SK-N-SH treated with all-trans-retinoic acid at 6 μM for 48 hours (cell line): Measurements from ENCODE around the gene KCNT2.

Experiments used
- ATAC-seq: fragments of 200-7000 bp; cut with Tn5 transposase; 3 replicates; pipeline ENCODE4 v1.9.1; 2020; ENCODE audit warnings: mild to moderate bottlenecking, moderate library complexity
- BACH2 ChIP-seq: fragments of 250-450 bp; sonication (Bioruptor Pico); IDR thresholded peaks from 2 replicates; pipeline ENCODE4 v1.9.0; 2021; ENCODE audit warnings: mild to moderate bottlenecking, borderline replicate concordance
- CSDC2 ChIP-seq: fragments of 250-450 bp; sonication (Bioruptor Pico); IDR thresholded peaks from 2 replicates; pipeline ENCODE4 v1.5.0; 2020; ENCODE audit warnings: mild to moderate bottlenecking, moderate library complexity
- ESRRG ChIP-seq: fragments of 250-450 bp; sonication (Bioruptor Pico); IDR thresholded peaks from 2 replicates; pipeline ENCODE4 v1.6.1; 2021; ENCODE audit warnings: mild to moderate bottlenecking
- GLIS3 ChIP-seq: fragments of 250-450 bp; sonication (Bioruptor Pico); IDR thresholded peaks from 2 replicates; pipeline ENCODE4 v1.5.0; 2020; ENCODE audit warnings: mild to moderate bottlenecking, moderate library complexity
- ISL1 ChIP-seq: fragments of 250-450 bp; sonication (Bioruptor Pico); IDR thresholded peaks from 2 replicates; pipeline ENCODE4 v2.1.2; 2022; ENCODE audit warnings: mild to moderate bottlenecking, moderate library complexity
- OSR1 ChIP-seq: fragments of 250-450 bp; sonication (Bioruptor Pico); IDR thresholded peaks from 2 replicates; pipeline ENCODE4 v1.8.0; 2022; ENCODE audit warnings: moderate library complexity, mild to moderate bottlenecking, inconsistent platforms
- PPARA ChIP-seq: fragments of 250-450 bp; sonication (Bioruptor Pico); IDR thresholded peaks from 2 replicates; pipeline ENCODE4 v1.5.0; 2020; ENCODE audit warnings: mild to moderate bottlenecking, borderline replicate concordance
- RARB ChIP-seq: fragments of 250-450 bp; sonication (Bioruptor Pico); IDR thresholded peaks from 2 replicates; pipeline ENCODE4 v1.8.0; 2021; ENCODE audit warnings: mild to moderate bottlenecking, moderate library complexity
- SNAI2 ChIP-seq: fragments of 250-450 bp; sonication (Bioruptor Pico); IDR thresholded peaks from 2 replicates; pipeline ENCODE4 v1.5.0; 2020; ENCODE audit warnings: mild to moderate bottlenecking, moderate library complexity
- TCF4 ChIP-seq: fragments of 250-450 bp; sonication (Bioruptor Pico); IDR thresholded peaks from 2 replicates; pipeline ENCODE4 v1.8.0; 2021; ENCODE audit warnings: mild to moderate bottlenecking, moderate library complexity, borderline replicate concordance
- TOX ChIP-seq: fragments of 250-450 bp; sonication (Bioruptor Pico); IDR thresholded peaks from 2 replicates; pipeline ENCODE4 v1.8.0; 2021; ENCODE audit warnings: mild to moderate bottlenecking, moderate library complexity, borderline replicate concordance
- ZC3H10 ChIP-seq: fragments of 250-450 bp; sonication (Bioruptor Pico); IDR thresholded peaks from 2 replicates; pipeline ENCODE4 v1.5.1; 2021; ENCODE audit warnings: mild to moderate bottlenecking, moderate library complexity
- ZFP3 ChIP-seq: fragments of 250-450 bp; sonication (Bioruptor Pico); IDR thresholded peaks from 2 replicates; pipeline ENCODE4 v1.5.0; 2020; ENCODE audit warnings: mild to moderate bottlenecking, moderate library complexity
- ZNF565 ChIP-seq: fragments of 450-650 bp; formaldehyde crosslinking; conservative IDR thresholded peaks from 2 replicates; pipeline ENCODE4 v1.5.0; 2020; ENCODE audit warnings: low read depth, mild to moderate bottlenecking, moderate library complexity
- ZNF70 ChIP-seq: fragments of 450-650 bp; formaldehyde crosslinking; IDR thresholded peaks from 2 replicates; pipeline ENCODE4 v1.5.0; 2020; ENCODE audit warnings: mild to moderate bottlenecking, moderate library complexity
- ZNF8 ChIP-seq: fragments of 450-650 bp; formaldehyde crosslinking; IDR thresholded peaks from 2 replicates; pipeline ENCODE4 v1.5.0; 2020; ENCODE audit warnings: mild to moderate bottlenecking, moderate library complexity
- TF ChIP-seq, protein P1 (sequence below): fragments of 250-450 bp; sonication (Bioruptor Pico); IDR thresholded peaks from 2 replicates; pipeline ENCODE4 v1.8.0; 2021; ENCODE audit warnings: low read depth, mild to moderate bottlenecking, moderate library complexity, borderline replicate concordance
- TF ChIP-seq, protein P2 (sequence below): fragments of 250-450 bp; sonication (Bioruptor Pico); IDR thresholded peaks from 2 replicates; pipeline ENCODE4 v1.8.0; 2020; ENCODE audit warnings: mild to moderate bottlenecking, moderate library complexity, borderline replicate concordance
- TF ChIP-seq, protein P3 (sequence below): fragments of 250-450 bp; sonication (Bioruptor Pico); IDR thresholded peaks from 2 replicates; pipeline ENCODE4 v1.5.1; 2021; ENCODE audit warnings: mild to moderate bottlenecking, moderate library complexity
- TF ChIP-seq, protein P4 (sequence below): fragments of 250-450 bp; sonication (Bioruptor Pico); IDR thresholded peaks from 2 replicates; pipeline ENCODE4 v1.5.0; 2020; ENCODE audit warnings: mild to moderate bottlenecking, moderate library complexity
- TF ChIP-seq, protein P5 (sequence below): fragments of 250-450 bp; sonication (Bioruptor Pico); IDR thresholded peaks from 2 replicates; pipeline ENCODE4 v1.5.1; 2020; ENCODE audit warnings: low read depth, mild to moderate bottlenecking, moderate library complexity

KCNT2 gene

DNA sequence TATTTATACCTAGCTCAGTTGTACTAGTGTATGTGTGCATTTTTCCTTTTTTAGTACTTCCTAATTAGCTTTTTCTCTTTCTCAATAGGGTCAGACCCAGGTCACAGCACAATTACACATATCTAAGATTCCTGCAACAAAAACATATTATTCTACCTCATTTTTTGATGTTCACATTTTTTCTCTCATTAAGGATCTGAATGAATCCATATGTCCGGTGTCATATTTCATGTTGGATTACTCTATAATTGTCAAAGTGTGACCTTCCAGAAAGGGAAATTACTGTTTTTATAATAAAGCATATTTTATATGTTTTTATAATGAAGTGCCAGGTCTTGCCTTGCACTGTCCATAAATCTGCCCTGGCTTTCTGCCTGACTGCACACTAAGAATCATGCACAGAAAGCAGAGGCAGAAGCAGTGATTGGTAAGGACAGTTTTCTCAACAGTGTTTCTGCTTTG is 143.7 kb downstream of the KCNT2 start:
- TF ChIP-seq, protein P1, sequence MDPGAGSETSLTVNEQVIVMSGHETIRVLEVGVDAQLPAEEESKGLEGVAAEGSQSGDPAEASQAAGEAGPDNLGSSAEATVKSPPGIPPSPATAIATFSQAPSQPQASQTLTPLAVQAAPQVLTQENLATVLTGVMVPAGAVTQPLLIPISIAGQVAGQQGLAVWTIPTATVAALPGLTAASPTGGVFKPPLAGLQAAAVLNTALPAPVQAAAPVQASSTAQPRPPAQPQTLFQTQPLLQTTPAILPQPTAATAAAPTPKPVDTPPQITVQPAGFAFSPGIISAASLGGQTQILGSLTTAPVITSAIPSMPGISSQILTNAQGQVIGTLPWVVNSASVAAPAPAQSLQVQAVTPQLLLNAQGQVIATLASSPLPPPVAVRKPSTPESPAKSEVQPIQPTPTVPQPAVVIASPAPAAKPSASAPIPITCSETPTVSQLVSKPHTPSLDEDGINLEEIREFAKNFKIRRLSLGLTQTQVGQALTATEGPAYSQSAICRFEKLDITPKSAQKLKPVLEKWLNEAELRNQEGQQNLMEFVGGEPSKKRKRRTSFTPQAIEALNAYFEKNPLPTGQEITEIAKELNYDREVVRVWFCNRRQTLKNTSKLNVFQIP (CRISPR knock-in tag) = peak; percentile 63
- TF ChIP-seq CSDC2 (CRISPR knock-in tag) (no peak), BACH2 (no peak), ZFP3 (CRISPR knock-in tag) (no peak), TOX (peak; percentile 67; the same call in 1 of the 2 replicates), ZC3H10 (CRISPR knock-in tag) (peak; percentile 70), OSR1 (CRISPR knock-in tag) (no peak), ZNF8 (CRISPR knock-in tag) (no peak; the same call in 1 of the 2 replicates), ISL1 (CRISPR knock-in tag) (peak; percentile 94), ZNF565 (CRISPR knock-in tag) (no peak)
- TF ChIP-seq, protein P2, sequence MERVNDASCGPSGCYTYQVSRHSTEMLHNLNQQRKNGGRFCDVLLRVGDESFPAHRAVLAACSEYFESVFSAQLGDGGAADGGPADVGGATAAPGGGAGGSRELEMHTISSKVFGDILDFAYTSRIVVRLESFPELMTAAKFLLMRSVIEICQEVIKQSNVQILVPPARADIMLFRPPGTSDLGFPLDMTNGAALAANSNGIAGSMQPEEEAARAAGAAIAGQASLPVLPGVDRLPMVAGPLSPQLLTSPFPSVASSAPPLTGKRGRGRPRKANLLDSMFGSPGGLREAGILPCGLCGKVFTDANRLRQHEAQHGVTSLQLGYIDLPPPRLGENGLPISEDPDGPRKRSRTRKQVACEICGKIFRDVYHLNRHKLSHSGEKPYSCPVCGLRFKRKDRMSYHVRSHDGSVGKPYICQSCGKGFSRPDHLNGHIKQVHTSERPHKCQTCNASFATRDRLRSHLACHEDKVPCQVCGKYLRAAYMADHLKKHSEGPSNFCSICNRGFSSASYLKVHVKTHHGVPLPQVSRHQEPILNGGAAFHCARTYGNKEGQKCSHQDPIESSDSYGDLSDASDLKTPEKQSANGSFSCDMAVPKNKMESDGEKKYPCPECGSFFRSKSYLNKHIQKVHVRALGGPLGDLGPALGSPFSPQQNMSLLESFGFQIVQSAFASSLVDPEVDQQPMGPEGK = peak; percentile 81; the same call in 1 of the 2 replicates
- peak; percentile 95 for ATAC-seq

DNA sequence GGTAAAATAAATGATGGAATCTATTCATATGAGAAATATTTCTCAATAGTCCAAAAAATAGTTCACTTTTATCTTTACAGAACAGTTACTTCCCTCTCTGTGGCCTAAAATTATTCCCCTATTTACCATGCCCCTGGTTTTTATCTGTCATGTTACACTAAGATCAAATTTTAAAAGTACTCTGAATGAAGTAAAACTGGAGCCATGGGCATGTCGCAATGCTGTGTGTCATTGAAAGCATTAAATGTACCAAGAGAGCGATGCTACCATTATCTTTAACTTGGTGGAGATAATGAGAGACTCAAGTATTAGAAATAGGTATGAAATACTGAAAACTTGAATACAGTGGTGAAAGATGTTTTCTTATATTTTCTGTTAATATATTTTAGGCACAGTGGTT is 146.2 kb downstream of the KCNT2 start:
- ATAC-seq = no peak
- TF ChIP-seq, protein P3, sequence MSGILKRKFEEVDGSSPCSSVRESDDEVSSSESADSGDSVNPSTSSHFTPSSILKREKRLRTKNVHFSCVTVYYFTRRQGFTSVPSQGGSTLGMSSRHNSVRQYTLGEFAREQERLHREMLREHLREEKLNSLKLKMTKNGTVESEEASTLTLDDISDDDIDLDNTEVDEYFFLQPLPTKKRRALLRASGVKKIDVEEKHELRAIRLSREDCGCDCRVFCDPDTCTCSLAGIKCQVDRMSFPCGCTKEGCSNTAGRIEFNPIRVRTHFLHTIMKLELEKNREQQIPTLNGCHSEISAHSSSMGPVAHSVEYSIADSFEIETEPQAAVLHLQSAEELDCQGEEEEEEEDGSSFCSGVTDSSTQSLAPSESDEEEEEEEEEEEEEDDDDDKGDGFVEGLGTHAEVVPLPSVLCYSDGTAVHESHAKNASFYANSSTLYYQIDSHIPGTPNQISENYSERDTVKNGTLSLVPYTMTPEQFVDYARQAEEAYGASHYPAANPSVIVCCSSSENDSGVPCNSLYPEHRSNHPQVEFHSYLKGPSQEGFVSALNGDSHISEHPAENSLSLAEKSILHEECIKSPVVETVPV (CRISPR knock-in tag) = no peak
- no peak for TF ChIP-seq SNAI2 (CRISPR knock-in tag)
- TF ChIP-seq, protein P4, sequence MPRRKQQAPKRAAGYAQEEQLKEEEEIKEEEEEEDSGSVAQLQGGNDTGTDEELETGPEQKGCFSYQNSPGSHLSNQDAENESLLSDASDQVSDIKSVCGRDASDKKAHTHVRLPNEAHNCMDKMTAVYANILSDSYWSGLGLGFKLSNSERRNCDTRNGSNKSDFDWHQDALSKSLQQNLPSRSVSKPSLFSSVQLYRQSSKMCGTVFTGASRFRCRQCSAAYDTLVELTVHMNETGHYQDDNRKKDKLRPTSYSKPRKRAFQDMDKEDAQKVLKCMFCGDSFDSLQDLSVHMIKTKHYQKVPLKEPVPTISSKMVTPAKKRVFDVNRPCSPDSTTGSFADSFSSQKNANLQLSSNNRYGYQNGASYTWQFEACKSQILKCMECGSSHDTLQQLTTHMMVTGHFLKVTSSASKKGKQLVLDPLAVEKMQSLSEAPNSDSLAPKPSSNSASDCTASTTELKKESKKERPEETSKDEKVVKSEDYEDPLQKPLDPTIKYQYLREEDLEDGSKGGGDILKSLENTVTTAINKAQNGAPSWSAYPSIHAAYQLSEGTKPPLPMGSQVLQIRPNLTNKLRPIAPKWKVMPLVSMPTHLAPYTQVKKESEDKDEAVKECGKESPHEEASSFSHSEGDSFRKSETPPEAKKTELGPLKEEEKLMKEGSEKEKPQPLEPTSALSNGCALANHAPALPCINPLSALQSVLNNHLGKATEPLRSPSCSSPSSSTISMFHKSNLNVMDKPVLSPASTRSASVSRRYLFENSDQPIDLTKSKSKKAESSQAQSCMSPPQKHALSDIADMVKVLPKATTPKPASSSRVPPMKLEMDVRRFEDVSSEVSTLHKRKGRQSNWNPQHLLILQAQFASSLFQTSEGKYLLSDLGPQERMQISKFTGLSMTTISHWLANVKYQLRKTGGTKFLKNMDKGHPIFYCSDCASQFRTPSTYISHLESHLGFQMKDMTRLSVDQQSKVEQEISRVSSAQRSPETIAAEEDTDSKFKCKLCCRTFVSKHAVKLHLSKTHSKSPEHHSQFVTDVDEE (CRISPR knock-in tag) = no peak
- no peak for TF ChIP-seq ZNF8 (CRISPR knock-in tag)
- TF ChIP-seq RARB = no peak
- no peak for TF ChIP-seq ZNF70 (CRISPR knock-in tag)
- TF ChIP-seq ESRRG (CRISPR knock-in tag) = no peak
- TF ChIP-seq, protein P2 = no peak
- TF ChIP-seq TOX = no peak
- TF ChIP-seq ZNF565 (CRISPR knock-in tag) = no peak
- TF ChIP-seq GLIS3 (CRISPR knock-in tag) = no peak
- no peak for TF ChIP-seq PPARA (CRISPR knock-in tag)
- no peak for TF ChIP-seq BACH2
- no peak for TF ChIP-seq TCF4 (CRISPR knock-in tag)
- no peak for TF ChIP-seq CSDC2 (CRISPR knock-in tag)
- no peak for TF ChIP-seq OSR1 (CRISPR knock-in tag)
- no peak for TF ChIP-seq ZFP3 (CRISPR knock-in tag)
- TF ChIP-seq, all 23 proteins: peak for 0

DNA sequence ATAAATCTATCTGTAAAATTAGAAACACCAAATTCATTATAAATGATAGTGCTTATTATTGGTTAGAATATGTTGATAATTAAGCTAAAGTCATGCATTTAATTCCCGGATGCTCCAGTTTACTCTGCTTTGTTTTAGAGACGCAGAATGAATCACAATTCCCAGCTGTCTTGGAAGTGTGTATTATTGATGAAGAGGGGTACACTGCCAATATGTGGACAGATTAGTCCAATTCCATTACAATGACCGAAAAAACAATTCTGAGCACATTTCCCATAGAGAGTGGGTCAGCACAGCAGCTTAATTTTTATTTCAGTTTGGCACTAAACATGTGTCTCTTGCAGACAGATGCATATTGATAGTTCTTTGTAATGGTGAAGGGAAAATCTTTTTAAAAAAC is 146.7 kb downstream of the KCNT2 start:
- ATAC-seq = no peak
- TF ChIP-seq, protein P2 = no peak
- no peak for TF ChIP-seq BACH2
- TF ChIP-seq SNAI2 (CRISPR knock-in tag) = no peak
- no peak for TF ChIP-seq ZC3H10 (CRISPR knock-in tag)
- TF ChIP-seq ZFP3 (CRISPR knock-in tag) = no peak
- TF ChIP-seq, protein P5, sequence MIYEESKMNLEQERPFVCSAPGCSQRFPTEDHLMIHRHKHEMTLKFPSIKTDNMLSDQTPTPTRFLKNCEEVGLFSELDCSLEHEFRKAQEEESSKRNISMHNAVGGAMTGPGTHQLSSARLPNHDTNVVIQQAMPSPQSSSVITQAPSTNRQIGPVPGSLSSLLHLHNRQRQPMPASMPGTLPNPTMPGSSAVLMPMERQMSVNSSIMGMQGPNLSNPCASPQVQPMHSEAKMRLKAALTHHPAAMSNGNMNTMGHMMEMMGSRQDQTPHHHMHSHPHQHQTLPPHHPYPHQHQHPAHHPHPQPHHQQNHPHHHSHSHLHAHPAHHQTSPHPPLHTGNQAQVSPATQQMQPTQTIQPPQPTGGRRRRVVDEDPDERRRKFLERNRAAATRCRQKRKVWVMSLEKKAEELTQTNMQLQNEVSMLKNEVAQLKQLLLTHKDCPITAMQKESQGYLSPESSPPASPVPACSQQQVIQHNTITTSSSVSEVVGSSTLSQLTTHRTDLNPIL (CRISPR knock-in tag) = no peak
- TF ChIP-seq, protein P3 (CRISPR knock-in tag) = no peak
- no peak for TF ChIP-seq ZNF70 (CRISPR knock-in tag)
- TF ChIP-seq ZNF565 (CRISPR knock-in tag) = no peak
- no peak for TF ChIP-seq CSDC2 (CRISPR knock-in tag)
- TF ChIP-seq GLIS3 (CRISPR knock-in tag) = no peak
